HepG2 (cell line): ENCODE measurements around the gene CHAF1B.

ENCODE experiments used
- HOXA7 ChIP-seq: sonication (generic); formaldehyde crosslinking; IDR thresholded peaks from 2 replicates; pipeline ENCODE4 v1.8.1; 2022; ENCODE audit warnings: mild to moderate bottlenecking, missing genetic modification reagents, moderate library complexity
- NBN ChIP-seq: fragments of 450-650 bp; conservative IDR thresholded peaks from 2 replicates; pipeline ENCODE4 v1.6.1; 2017

- TF ChIP-seq NBN: no peak
- TF ChIP-seq HOXA7 (CRISPR knock-in tag): no peak
These were observed 61.1 kb downstream of the CHAF1B start for GRCh38 chr21:36446301-36446700.
